Glutamatergic neuron (in vitro differentiated cells): ENCODE results near the gene TRAPPC3. TPM values are rescaled to one million over a fixed set of nuclear protein-coding genes. Genes with fewer than 3 reads are reported as not detected.

Experiments used
- DNase-seq: peaks from one replicate; pipeline ENCODE4 v3.0.0; 2022
- H3K27ac Mint-ChIP-seq: one replicate; pipeline ENCODE4 v1.8.0; 2020; ENCODE audit warnings: mild to moderate bottlenecking, mixed read lengths, inconsistent platforms; ENCODE audit not compliant: unreplicated experiment
- H3K27me3 Mint-ChIP-seq: one replicate; pipeline ENCODE4 v1.8.0; 2020; ENCODE audit warnings: mild to moderate bottlenecking, moderate library complexity, mixed read lengths, inconsistent platforms; ENCODE audit not compliant: unreplicated experiment
- H3K36me3 Mint-ChIP-seq: one replicate; pipeline ENCODE4 v1.8.0; 2020; ENCODE audit warnings: mild to moderate bottlenecking, mixed read lengths, inconsistent platforms; ENCODE audit not compliant: unreplicated experiment
- H3K4me1 Mint-ChIP-seq: one replicate; pipeline ENCODE4 v1.8.0; 2020; ENCODE audit warnings: mild to moderate bottlenecking, low read depth, mixed read lengths, inconsistent platforms; ENCODE audit not compliant: unreplicated experiment
- H3K4me3 Mint-ChIP-seq: one replicate; pipeline ENCODE4 v1.8.0; 2020; ENCODE audit warnings: mild to moderate bottlenecking, mixed read lengths, inconsistent platforms; ENCODE audit not compliant: unreplicated experiment
- H3K9me3 Mint-ChIP-seq: one replicate; pipeline ENCODE4 v1.8.0; 2020; ENCODE audit warnings: mild to moderate bottlenecking, moderate library complexity, mixed read lengths, inconsistent platforms; ENCODE audit not compliant: unreplicated experiment
- CTCF ChIP-seq: fragments of 200-600 bp; sonication (generic); IDR thresholded peaks from one replicate; pipeline ENCODE4 v1.5.0; 2021; ENCODE audit not compliant: partially characterized antibody, unreplicated experiment
- total RNA-seq: library from RNA; stranded (reverse); fragmentation: NEBNext Ultra II Directional; extraction: Animal tissue kit (Norgen Biotek cat#: 25700); gene quantifications from one replicate; pipeline ENCODE4 v1.2.1, GENCODE V29; 2021; ENCODE audit not compliant: unreplicated experiment

The TRAPPC3 gene
- total RNA-seq, 1 donor from 2014 or later = 30.0 TPM

GRCh38 chr1:36154765-36155407, 5.6 kb upstream of the TRAPPC3 start:
- Mint-ChIP-seq H3K4me1 (peaks cover 34% of the 10 kb centered on the region), H3K9me3 (peaks cover 7% of the 10 kb centered on the region), H3K36me3 (no peaks in the 10 kb centered on the region), H3K4me3 (peak overlapping the region; percentile 75), H3K27ac (peak overlapping the region; percentile 77), H3K27me3 (peaks cover 20% of the 10 kb centered on the region)
- peak; percentile 41 for DNase-seq
- TF ChIP-seq CTCF = no peak

GRCh38 chr1:36154335-36154734, 5.0 kb upstream of the TRAPPC3 start:
- Mint-ChIP-seq H3K36me3 (no peaks in the 10 kb centered on the region), H3K4me3 (peak overlapping the region; percentile 75), H3K27me3 (peaks cover 20% of the 10 kb centered on the region), H3K27ac (peak overlapping the region; percentile 22), H3K9me3 (peaks cover 10% of the 10 kb centered on the region), H3K4me1 (peaks cover 36% of the 10 kb centered on the region)
- DNase-seq = no peak
- no peak for TF ChIP-seq CTCF

GRCh38 chr1:36153476-36153875, 4.2 kb upstream of the TRAPPC3 start:
- peaks cover 21% of the 10 kb centered on the region for H3K27me3 Mint-ChIP-seq
- H3K27ac Mint-ChIP-seq = peak overlapping the region; percentile 46
- H3K36me3 Mint-ChIP-seq = no peaks in the 10 kb centered on the region
- peaks cover 33% of the 10 kb centered on the region for H3K4me1 Mint-ChIP-seq
- TF ChIP-seq CTCF = no peak
- DNase-seq = no peak
- H3K4me3 Mint-ChIP-seq = no peak overlapping the region
- H3K9me3 Mint-ChIP-seq = peaks cover 10% of the 10 kb centered on the region

GRCh38 chr1:36151845-36152203, 2.5 kb upstream of the TRAPPC3 start:
- H3K4me3 Mint-ChIP-seq = peak overlapping the region; percentile 13
- H3K27ac Mint-ChIP-seq = peak overlapping the region; percentile 73
- peaks cover 21% of the 10 kb centered on the region for H3K27me3 Mint-ChIP-seq
- peaks cover 27% of the 10 kb centered on the region for H3K4me1 Mint-ChIP-seq
- no peak for DNase-seq
- H3K36me3 Mint-ChIP-seq = no peaks in the 10 kb centered on the region
- TF ChIP-seq CTCF = no peak
- peaks cover 10% of the 10 kb centered on the region for H3K9me3 Mint-ChIP-seq

GRCh38 chr1:36151134-36151844, 2.0 kb upstream of the TRAPPC3 start:
- peaks cover 10% of the 10 kb centered on the region for H3K9me3 Mint-ChIP-seq
- H3K4me3 Mint-ChIP-seq = peak overlapping the region; percentile 68
- no peaks in the 10 kb centered on the region for H3K36me3 Mint-ChIP-seq
- peaks cover 27% of the 10 kb centered on the region for H3K4me1 Mint-ChIP-seq
- peak overlapping the region; percentile 93 for H3K27ac Mint-ChIP-seq
- peaks cover 21% of the 10 kb centered on the region for H3K27me3 Mint-ChIP-seq
- no peak for DNase-seq
- no peak for TF ChIP-seq CTCF
